WTC11 (cell line): ENCODE measurements around the gene TCTN2. TPM values are rescaled to one million over a fixed set of nuclear protein-coding genes. Genes with fewer than 3 reads are reported as not detected.

ENCODE experiments used
- ATAC-seq: fragments of 200-7000 bp; cut with Tn5 transposase; 2 replicates; pipeline ENCODE4 v1.10.0; 2021; ENCODE audit warnings: mild to moderate bottlenecking, moderate library complexity
- CTCF ChIA-PET: fragments of 300-600 bp; sonication (Branson Sonifier 250); formaldehyde crosslinking; loops from one replicate; lab custom pipeline; 2021; ENCODE audit warnings: antibody characterized with exemption; lab: Charles Lee
- POLR2A ChIA-PET: fragments of 350-600 bp; sonication (Branson Sonifier 250); formaldehyde crosslinking; loops from one replicate; lab custom pipeline; 2021; ENCODE audit warnings: antibody characterized with exemption; lab: Charles Lee
- DNase-seq: peaks from one replicate; pipeline ENCODE4 v3.0.0; 2021; ENCODE audit warnings: low spot score
- H3K27ac Mint-ChIP-seq: 2 replicates; pipeline ENCODE4 v1.8.0; 2021; ENCODE audit warnings: mixed read lengths
- H3K27me3 Mint-ChIP-seq: 2 replicates; pipeline ENCODE4 v1.8.0; 2021; ENCODE audit warnings: low read depth, mild to moderate bottlenecking, moderate library complexity, mixed read lengths
- H3K36me3 Mint-ChIP-seq: 2 replicates; pipeline ENCODE4 v1.8.0; 2021; ENCODE audit warnings: mixed read lengths
- H3K4me1 Mint-ChIP-seq: 2 replicates; pipeline ENCODE4 v1.8.0; 2022; ENCODE audit warnings: mixed read lengths
- H3K4me3 Mint-ChIP-seq: 2 replicates; pipeline ENCODE4 v1.8.0; 2021; ENCODE audit warnings: mild to moderate bottlenecking, moderate library complexity, mixed read lengths
- H3K9me3 Mint-ChIP-seq: 2 replicates; pipeline ENCODE4 v1.8.0; 2021; ENCODE audit warnings: mixed read lengths
- CBFB ChIP-seq: sonication (generic); formaldehyde crosslinking; IDR thresholded peaks from 2 replicates; pipeline ENCODE4 v1.8.1; 2022; ENCODE audit warnings: mild to moderate bottlenecking, low read depth, missing genetic modification reagents
- FOXP1 ChIP-seq: sonication (generic); formaldehyde crosslinking; IDR thresholded peaks from 2 replicates; pipeline ENCODE4 v1.8.0; 2022; ENCODE audit warnings: missing genetic modification reagents, mild to moderate bottlenecking, moderate library complexity, borderline replicate concordance
- JAZF1 ChIP-seq: fragments of 250-450 bp; sonication (Bioruptor Pico); IDR thresholded peaks from 2 replicates; pipeline ENCODE4 v1.9.0; 2021; ENCODE audit warnings: moderate library complexity, mild to moderate bottlenecking, inconsistent platforms
- JUN ChIP-seq: sonication (generic); formaldehyde crosslinking; IDR thresholded peaks from 2 replicates; pipeline ENCODE4 v1.8.0; 2023; ENCODE audit warnings: mild to moderate bottlenecking, missing genetic modification reagents
- ZBTB21 ChIP-seq: sonication (generic); formaldehyde crosslinking; IDR thresholded peaks from 2 replicates; pipeline ENCODE4 v1.8.1; 2023; ENCODE audit warnings: mild to moderate bottlenecking, missing genetic modification reagents, borderline replicate concordance
- ZNF317 ChIP-seq: sonication (generic); formaldehyde crosslinking; IDR thresholded peaks from 2 replicates; pipeline ENCODE4 v1.8.1; 2023; ENCODE audit warnings: low read depth, mild to moderate bottlenecking, moderate library complexity, missing genetic modification reagents, borderline replicate concordance
- ZNF416 ChIP-seq: fragments of 250-450 bp; sonication (Bioruptor Pico); IDR thresholded peaks from 2 replicates; pipeline ENCODE4 v1.9.0; 2021; ENCODE audit warnings: mild to moderate bottlenecking, inconsistent platforms
- total RNA-seq: library from RNA; stranded (reverse); gene quantifications from 3 replicates; pipeline ENCODE4 v1.2.3, GENCODE V29; 2021
- TF ChIP-seq, protein P1 (sequence below): sonication (generic); formaldehyde crosslinking; IDR thresholded peaks from 2 replicates; pipeline ENCODE4 v1.8.0; 2023; ENCODE audit warnings: missing genetic modification reagents
- TF ChIP-seq, protein P2 (sequence below): sonication (generic); formaldehyde crosslinking; IDR thresholded peaks from 2 replicates; pipeline ENCODE4 v1.8.0; 2022; ENCODE audit warnings: mild to moderate bottlenecking, missing genetic modification reagents
- TF ChIP-seq, protein P3 (sequence below): fragments of 250-450 bp; sonication (Bioruptor Pico); IDR thresholded peaks from 2 replicates; pipeline ENCODE4 v1.9.0; 2021; ENCODE audit warnings: mild to moderate bottlenecking
- TF ChIP-seq, protein P4 (sequence below): sonication (generic); formaldehyde crosslinking; IDR thresholded peaks from 2 replicates; pipeline ENCODE4 v1.8.0; 2023; ENCODE audit warnings: missing genetic modification reagents, mild to moderate bottlenecking, borderline replicate concordance
- TF ChIP-seq, protein P5 (sequence below): sonication (generic); formaldehyde crosslinking; IDR thresholded peaks from 2 replicates; pipeline ENCODE4 v1.8.0; 2022; ENCODE audit warnings: missing genetic modification reagents
- TF ChIP-seq, protein P6 (sequence below): fragments of 250-450 bp; sonication (Bioruptor Pico); conservative IDR thresholded peaks from 2 replicates; pipeline ENCODE4 v1.9.0; 2021; ENCODE audit warnings: mild to moderate bottlenecking
- TF ChIP-seq, protein P7 (sequence below): sonication (generic); formaldehyde crosslinking; IDR thresholded peaks from 2 replicates; pipeline ENCODE4 v1.8.1; 2022; ENCODE audit warnings: low read depth, missing genetic modification reagents, borderline replicate concordance
- TF ChIP-seq, protein P8 (sequence below): sonication (generic); formaldehyde crosslinking; IDR thresholded peaks from 2 replicates; pipeline ENCODE4 v1.8.0; 2022; ENCODE audit warnings: mild to moderate bottlenecking, missing genetic modification reagents

TCTN2 gene
- total RNA-seq, 1 experiment from 2014 or later, result 6.2 TPM

DNA sequence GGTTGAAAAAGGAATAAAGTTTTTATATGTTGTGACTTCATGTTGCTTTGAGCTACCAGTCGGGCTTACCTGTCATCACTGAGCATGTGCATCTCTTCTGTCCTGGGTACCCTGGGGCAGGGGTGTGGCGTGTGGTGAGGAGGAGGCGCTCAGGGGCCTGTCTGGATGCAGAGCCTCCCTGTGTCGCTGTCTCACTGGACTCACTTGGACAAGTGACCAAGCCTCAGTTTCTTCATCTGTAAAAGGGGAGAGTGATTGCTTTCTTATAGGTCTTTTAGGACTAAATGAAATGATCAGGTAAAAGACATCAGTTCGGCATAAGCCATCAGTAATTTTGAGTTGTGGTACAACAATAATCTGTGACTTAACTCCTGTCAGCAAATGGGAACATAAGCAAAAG lies 63.4 kb downstream of the TCTN2 start:
- Mint-ChIP-seq H3K4me1 (no peaks in the 10 kb centered on the region), H3K36me3 (peaks cover 84% of the 10 kb centered on the region), H3K4me3 (no peak overlapping the region), H3K9me3 (no peaks in the 10 kb centered on the region), H3K27me3 (no peaks in the 10 kb centered on the region), H3K27ac (no peak overlapping the region)
- ChIA-PET CTCF (interaction anchor here (1.0 to 1.1 kb wide), 2 partner anchors 10 to 27 kb away, joined by 3 to 4 read pairs; no protein-coding TSS in a partner anchor), POLR2A (no interaction called here)
- ATAC-seq, result no peak
- TF ChIP-seq ZNF416 (CRISPR knock-in tag) (no peak), ZNF317 (CRISPR knock-in tag) (no peak), FOXP1 (CRISPR knock-in tag) (no peak), JAZF1 (CRISPR knock-in tag) (no peak), JUN (no peak), ZBTB21 (CRISPR knock-in tag) (no peak), CBFB (CRISPR knock-in tag) (no peak)
- TF ChIP-seq, protein P1, sequence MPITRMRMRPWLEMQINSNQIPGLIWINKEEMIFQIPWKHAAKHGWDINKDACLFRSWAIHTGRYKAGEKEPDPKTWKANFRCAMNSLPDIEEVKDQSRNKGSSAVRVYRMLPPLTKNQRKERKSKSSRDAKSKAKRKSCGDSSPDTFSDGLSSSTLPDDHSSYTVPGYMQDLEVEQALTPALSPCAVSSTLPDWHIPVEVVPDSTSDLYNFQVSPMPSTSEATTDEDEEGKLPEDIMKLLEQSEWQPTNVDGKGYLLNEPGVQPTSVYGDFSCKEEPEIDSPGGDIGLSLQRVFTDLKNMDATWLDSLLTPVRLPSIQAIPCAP (CRISPR knock-in tag), result no peak
- TF ChIP-seq, protein P2, sequence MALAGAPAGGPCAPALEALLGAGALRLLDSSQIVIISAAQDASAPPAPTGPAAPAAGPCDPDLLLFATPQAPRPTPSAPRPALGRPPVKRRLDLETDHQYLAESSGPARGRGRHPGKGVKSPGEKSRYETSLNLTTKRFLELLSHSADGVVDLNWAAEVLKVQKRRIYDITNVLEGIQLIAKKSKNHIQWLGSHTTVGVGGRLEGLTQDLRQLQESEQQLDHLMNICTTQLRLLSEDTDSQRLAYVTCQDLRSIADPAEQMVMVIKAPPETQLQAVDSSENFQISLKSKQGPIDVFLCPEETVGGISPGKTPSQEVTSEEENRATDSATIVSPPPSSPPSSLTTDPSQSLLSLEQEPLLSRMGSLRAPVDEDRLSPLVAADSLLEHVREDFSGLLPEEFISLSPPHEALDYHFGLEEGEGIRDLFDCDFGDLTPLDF (CRISPR knock-in tag), result no peak
- TF ChIP-seq, protein P3, sequence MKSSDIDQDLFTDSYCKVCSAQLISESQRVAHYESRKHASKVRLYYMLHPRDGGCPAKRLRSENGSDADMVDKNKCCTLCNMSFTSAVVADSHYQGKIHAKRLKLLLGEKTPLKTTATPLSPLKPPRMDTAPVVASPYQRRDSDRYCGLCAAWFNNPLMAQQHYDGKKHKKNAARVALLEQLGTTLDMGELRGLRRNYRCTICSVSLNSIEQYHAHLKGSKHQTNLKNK (CRISPR knock-in tag), result no peak
- TF ChIP-seq, protein P4, sequence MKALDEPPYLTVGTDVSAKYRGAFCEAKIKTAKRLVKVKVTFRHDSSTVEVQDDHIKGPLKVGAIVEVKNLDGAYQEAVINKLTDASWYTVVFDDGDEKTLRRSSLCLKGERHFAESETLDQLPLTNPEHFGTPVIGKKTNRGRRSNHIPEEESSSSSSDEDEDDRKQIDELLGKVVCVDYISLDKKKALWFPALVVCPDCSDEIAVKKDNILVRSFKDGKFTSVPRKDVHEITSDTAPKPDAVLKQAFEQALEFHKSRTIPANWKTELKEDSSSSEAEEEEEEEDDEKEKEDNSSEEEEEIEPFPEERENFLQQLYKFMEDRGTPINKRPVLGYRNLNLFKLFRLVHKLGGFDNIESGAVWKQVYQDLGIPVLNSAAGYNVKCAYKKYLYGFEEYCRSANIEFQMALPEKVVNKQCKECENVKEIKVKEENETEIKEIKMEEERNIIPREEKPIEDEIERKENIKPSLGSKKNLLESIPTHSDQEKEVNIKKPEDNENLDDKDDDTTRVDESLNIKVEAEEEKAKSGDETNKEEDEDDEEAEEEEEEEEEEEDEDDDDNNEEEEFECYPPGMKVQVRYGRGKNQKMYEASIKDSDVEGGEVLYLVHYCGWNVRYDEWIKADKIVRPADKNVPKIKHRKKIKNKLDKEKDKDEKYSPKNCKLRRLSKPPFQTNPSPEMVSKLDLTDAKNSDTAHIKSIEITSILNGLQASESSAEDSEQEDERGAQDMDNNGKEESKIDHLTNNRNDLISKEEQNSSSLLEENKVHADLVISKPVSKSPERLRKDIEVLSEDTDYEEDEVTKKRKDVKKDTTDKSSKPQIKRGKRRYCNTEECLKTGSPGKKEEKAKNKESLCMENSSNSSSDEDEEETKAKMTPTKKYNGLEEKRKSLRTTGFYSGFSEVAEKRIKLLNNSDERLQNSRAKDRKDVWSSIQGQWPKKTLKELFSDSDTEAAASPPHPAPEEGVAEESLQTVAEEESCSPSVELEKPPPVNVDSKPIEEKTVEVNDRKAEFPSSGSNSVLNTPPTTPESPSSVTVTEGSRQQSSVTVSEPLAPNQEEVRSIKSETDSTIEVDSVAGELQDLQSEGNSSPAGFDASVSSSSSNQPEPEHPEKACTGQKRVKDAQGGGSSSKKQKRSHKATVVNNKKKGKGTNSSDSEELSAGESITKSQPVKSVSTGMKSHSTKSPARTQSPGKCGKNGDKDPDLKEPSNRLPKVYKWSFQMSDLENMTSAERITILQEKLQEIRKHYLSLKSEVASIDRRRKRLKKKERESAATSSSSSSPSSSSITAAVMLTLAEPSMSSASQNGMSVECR (CRISPR knock-in tag), result no peak
- TF ChIP-seq, protein P5, sequence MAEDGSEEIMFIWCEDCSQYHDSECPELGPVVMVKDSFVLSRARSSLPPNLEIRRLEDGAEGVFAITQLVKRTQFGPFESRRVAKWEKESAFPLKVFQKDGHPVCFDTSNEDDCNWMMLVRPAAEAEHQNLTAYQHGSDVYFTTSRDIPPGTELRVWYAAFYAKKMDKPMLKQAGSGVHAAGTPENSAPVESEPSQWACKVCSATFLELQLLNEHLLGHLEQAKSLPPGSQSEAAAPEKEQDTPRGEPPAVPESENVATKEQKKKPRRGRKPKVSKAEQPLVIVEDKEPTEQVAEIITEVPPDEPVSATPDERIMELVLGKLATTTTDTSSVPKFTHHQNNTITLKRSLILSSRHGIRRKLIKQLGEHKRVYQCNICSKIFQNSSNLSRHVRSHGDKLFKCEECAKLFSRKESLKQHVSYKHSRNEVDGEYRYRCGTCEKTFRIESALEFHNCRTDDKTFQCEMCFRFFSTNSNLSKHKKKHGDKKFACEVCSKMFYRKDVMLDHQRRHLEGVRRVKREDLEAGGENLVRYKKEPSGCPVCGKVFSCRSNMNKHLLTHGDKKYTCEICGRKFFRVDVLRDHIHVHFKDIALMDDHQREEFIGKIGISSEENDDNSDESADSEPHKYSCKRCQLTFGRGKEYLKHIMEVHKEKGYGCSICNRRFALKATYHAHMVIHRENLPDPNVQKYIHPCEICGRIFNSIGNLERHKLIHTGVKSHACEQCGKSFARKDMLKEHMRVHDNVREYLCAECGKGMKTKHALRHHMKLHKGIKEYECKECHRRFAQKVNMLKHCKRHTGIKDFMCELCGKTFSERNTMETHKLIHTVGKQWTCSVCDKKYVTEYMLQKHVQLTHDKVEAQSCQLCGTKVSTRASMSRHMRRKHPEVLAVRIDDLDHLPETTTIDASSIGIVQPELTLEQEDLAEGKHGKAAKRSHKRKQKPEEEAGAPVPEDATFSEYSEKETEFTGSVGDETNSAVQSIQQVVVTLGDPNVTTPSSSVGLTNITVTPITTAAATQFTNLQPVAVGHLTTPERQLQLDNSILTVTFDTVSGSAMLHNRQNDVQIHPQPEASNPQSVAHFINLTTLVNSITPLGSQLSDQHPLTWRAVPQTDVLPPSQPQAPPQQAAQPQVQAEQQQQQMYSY (CRISPR knock-in tag), result no peak
- TF ChIP-seq, protein P6, sequence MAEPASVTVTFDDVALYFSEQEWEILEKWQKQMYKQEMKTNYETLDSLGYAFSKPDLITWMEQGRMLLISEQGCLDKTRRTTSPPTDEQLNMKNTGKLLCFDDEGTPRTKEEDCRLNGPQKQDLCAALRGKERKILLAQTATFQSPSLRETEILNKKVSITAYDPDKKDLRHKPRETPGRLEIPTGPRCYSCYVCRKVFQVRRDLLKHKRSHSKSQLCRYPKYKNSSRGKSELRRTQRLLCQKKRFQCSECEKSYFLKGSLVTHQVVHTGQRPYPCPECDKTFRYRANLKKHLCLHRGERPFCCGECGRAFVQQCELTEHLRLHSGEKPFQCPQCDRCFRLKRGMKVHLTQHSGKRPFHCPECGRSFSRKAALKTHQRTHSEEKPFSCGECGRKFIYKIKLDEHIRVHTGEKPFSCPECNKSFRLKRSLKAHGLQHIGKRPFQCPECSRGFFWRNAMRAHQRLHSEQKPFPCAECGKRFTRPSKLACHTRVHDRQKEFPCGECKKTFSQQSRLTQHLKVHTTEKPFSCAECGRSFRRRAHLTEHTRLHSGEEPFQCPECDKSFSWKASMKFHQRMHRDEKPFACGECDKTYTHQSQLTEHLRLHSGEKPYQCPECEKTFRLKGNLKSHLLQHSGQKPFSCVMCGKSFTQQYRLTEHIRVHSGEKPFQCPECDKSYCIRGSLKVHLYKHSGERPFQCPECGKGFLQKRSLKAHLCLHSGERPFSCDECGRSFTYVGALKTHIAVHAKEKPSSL (CRISPR knock-in tag), result no peak
- TF ChIP-seq, protein P7, sequence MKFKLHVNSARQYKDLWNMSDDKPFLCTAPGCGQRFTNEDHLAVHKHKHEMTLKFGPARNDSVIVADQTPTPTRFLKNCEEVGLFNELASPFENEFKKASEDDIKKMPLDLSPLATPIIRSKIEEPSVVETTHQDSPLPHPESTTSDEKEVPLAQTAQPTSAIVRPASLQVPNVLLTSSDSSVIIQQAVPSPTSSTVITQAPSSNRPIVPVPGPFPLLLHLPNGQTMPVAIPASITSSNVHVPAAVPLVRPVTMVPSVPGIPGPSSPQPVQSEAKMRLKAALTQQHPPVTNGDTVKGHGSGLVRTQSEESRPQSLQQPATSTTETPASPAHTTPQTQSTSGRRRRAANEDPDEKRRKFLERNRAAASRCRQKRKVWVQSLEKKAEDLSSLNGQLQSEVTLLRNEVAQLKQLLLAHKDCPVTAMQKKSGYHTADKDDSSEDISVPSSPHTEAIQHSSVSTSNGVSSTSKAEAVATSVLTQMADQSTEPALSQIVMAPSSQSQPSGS (CRISPR knock-in tag), result no peak
- TF ChIP-seq, protein P8, sequence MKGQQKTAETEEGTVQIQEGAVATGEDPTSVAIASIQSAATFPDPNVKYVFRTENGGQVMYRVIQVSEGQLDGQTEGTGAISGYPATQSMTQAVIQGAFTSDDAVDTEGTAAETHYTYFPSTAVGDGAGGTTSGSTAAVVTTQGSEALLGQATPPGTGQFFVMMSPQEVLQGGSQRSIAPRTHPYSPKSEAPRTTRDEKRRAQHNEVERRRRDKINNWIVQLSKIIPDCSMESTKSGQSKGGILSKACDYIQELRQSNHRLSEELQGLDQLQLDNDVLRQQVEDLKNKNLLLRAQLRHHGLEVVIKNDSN, result no peak
- no peak for DNase-seq
